Measurements from ENCODE around the gene ASTN2. TPM values are rescaled to one million over a fixed set of nuclear protein-coding genes. Genes with fewer than 3 reads are reported as not detected.

Gene ASTN2
- polyA plus RNA-seq, 1 donor from 2014 or later, result 6.8 TPM

DNA sequence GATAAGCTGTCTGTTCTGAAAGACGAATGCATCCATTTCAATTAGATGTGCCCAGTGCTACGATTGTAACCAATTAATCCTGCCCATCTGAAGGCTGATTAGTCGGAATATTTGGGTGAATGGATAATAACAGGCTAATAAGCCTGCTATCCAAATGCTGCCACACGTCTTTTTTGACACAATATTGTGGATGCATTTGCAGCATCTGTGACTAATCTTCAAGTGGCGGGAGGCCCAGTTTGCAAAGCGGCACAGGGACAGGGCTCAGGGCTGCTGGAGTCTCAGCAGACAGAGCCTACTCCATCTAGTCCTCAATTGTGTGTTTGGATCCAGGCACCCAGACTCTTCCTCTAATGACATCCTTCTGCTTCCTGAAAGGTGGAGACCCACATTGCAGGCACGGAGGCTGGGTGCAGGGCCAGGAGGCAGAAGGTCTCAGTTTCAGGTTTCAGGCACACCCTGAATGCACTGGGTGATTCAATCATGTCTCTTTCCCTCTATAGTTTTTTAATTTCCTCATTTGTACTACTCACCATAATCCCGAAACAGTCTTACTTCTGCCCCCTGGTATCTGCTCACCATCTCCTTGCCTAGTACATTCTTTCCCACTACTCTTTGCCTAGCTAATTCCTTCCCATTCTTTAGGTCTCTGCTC lies 169.6 kb downstream of the ASTN2 start:
- Histone ChIP-seq H3K4me3 (ENCODE audit: low read length) (no peak overlapping the region), H3K27ac (ENCODE audit: low read length) (no peak overlapping the region), H3F3A (ENCODE audit: insufficient read depth, low read length, poor library complexity, severe bottlenecking) (no peaks in the 10 kb centered on the region), H3K9me3 (ENCODE audit: low read length) (no peaks in the 10 kb centered on the region), H3K36me3 (ENCODE audit: insufficient read depth, low read length) (no peaks in the 10 kb centered on the region), H3K79me2 (replicated peaks; ENCODE audit: insufficient read depth, low read length) (no peaks in the 10 kb centered on the region), H3K4me2 (ENCODE audit: low read length) (no peak overlapping the region), H3K9me2 (ENCODE audit: insufficient read depth, low read length) (no peaks in the 10 kb centered on the region), H3K9ac (ENCODE audit: low read length) (no peak overlapping the region), H4K20me1 (ENCODE audit: insufficient read depth) (no peaks in the 10 kb centered on the region), H3K27me3 (ENCODE audit: insufficient read depth, low read depth, low read length) (no peaks in the 10 kb centered on the region), H2AFZ (ENCODE audit: low read depth, low read length) (no peak overlapping the region)
- TF ChIP-seq RAD21 (conservative IDR thresholded peaks at IDR 0.05), result no peak
- TF ChIP-seq POLR2AphosphoS5 (IDR thresholded peaks at IDR 0.05), result no peak
- no peak for TF ChIP-seq SMC3 (conservative IDR thresholded peaks at IDR 0.05; ENCODE audit: poor library complexity)
- TF ChIP-seq CTCF (IDR thresholded peaks at IDR 0.05; ENCODE audit: poor library complexity, severe bottlenecking), result no peak
- TF ChIP-seq EP300 (conservative IDR thresholded peaks at IDR 0.05; ENCODE audit: poor library complexity, severe bottlenecking), result no peak
- no peak for TF ChIP-seq REST (IDR thresholded peaks at IDR 0.05; ENCODE audit: borderline replicate concordance)
- TF ChIP-seq MXI1 (conservative IDR thresholded peaks at IDR 0.05; ENCODE audit: poor library complexity, severe bottlenecking), result no peak

DNA sequence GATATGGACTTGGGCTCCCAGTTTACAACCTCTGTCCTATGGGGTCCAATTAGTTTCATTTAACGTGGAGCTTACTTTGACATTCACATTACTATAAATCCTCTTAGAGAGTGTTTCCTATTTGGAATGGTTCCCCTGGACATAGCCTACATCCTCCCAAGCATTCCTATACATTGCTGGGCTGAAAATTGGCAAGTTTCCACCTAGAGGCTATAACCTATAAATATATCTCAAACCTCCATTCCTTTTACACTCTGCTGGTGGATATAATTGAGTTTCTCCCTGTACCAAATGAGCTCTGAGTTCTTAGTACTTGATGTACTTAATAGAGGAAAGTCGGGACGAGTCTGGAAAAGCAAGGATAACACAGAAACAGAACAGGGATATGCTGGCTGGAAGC lies 172.8 kb downstream of the ASTN2 start:
- H3K4me3 ChIP-seq (ENCODE audit: low read length), result no peak overlapping the region
- no peak overlapping the region for H3K4me2 ChIP-seq (ENCODE audit: low read length)
- no peaks in the 10 kb centered on the region for H3K79me2 ChIP-seq (replicated peaks; ENCODE audit: insufficient read depth, low read length)
- H3K9ac ChIP-seq (ENCODE audit: low read length), result no peak overlapping the region
- H3K9me2 ChIP-seq (ENCODE audit: insufficient read depth, low read length), result no peaks in the 10 kb centered on the region
- H3K27ac ChIP-seq (ENCODE audit: low read length), result no peak overlapping the region
- H3F3A ChIP-seq (ENCODE audit: insufficient read depth, low read length, poor library complexity, severe bottlenecking), result no peaks in the 10 kb centered on the region
- H3K9me3 ChIP-seq (ENCODE audit: low read length), result no peaks in the 10 kb centered on the region
- H2AFZ ChIP-seq (ENCODE audit: low read depth, low read length), result no peak overlapping the region
- no peak for TF ChIP-seq EZH2 (IDR thresholded peaks at IDR 0.05; ENCODE audit: borderline replicate concordance, insufficient read depth, low read length, poor library complexity, severe bottlenecking)
- TF ChIP-seq POLR2AphosphoS5 (IDR thresholded peaks at IDR 0.05), result no peak
- TF ChIP-seq EP300 (conservative IDR thresholded peaks at IDR 0.05; ENCODE audit: poor library complexity, severe bottlenecking), result no peak
- no peak for TF ChIP-seq CTCF (IDR thresholded peaks at IDR 0.05; ENCODE audit: poor library complexity, severe bottlenecking)
- TF ChIP-seq MXI1 (conservative IDR thresholded peaks at IDR 0.05; ENCODE audit: poor library complexity, severe bottlenecking), result no peak
- TF ChIP-seq SMC3 (conservative IDR thresholded peaks at IDR 0.05; ENCODE audit: poor library complexity), result no peak
- TF ChIP-seq REST (IDR thresholded peaks at IDR 0.05; ENCODE audit: borderline replicate concordance), result no peak
- no peak for TF ChIP-seq RAD21 (conservative IDR thresholded peaks at IDR 0.05)
- TF ChIP-seq TAF1 (IDR thresholded peaks at IDR 0.05; ENCODE audit: low read depth), result no peak
- no peaks in the 10 kb centered on the region for H3K27me3 ChIP-seq (ENCODE audit: insufficient read depth, low read depth, low read length)
- no peaks in the 10 kb centered on the region for H3K36me3 ChIP-seq (ENCODE audit: insufficient read depth, low read length)
- H4K20me1 ChIP-seq (ENCODE audit: insufficient read depth), result no peaks in the 10 kb centered on the region
